ENCODE results near the gene DDX54.

- TF ChIP-seq EZH2phosphoT487 (IDR thresholded peaks at IDR 0.05; ENCODE audit: insufficient read depth, low read depth) (no peak), EZH2 (IDR thresholded peaks at IDR 0.05; ENCODE audit: insufficient read depth, poor library complexity, severe bottlenecking) (no peak)
Observed at GRCh38 chr12:113189361-113189760, 4.1 kb upstream of the DDX54 start.
